ENCODE measurements around the gene CSF3. TPM values are rescaled to one million over a fixed set of nuclear protein-coding genes. Genes with fewer than 3 reads are reported as not detected.

CSF3 gene
- total and polyA plus RNA-seq, 2 of the 4 experiments (the other 2 are of a cell fraction) = not detected

DNA sequence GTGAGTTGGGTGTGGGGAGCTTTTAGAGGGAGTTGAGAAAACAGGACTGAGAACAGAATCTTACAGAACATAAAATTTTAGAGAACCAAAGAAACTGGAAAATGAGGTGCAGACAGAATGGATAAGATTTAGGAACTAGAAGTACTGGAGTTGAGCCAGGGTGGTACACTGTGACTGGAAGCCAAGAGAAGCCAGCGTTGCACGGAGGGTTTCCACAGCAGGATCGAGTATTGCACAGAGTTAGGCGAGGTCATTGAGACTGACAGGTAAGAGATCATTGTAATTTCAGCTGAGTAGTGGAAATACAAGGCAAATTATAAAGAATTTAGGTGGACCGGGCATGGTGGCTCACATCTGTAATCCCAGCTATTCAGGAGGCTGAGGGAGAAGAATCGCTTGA is 45.9 kb upstream of the CSF3 start:
- Histone ChIP-seq H4K8ac (ENCODE audit: low read depth in 2 of 2, low read length in 2 of 2) (no peak overlapping the region), H4K91ac (ENCODE audit: insufficient read depth, low read depth, low read length) (no peak overlapping the region), H3K9me1 (ENCODE audit: insufficient read depth, low read length) (no peaks in the 10 kb centered on the region), H3K27ac (ENCODE audit: insufficient read depth, low read length) (no peak overlapping the region), H2BK15ac (ENCODE audit: low read depth, low read length) (no peak overlapping the region), H3K9ac (ENCODE audit: low read depth, low read length) (no peak overlapping the region), H3K27me3 (ENCODE audit: control insufficient read depth, insufficient read depth, low read length) (peaks cover 56% of the 10 kb centered on the region), H3K4me2 (ENCODE audit: low read depth, low read length) (no peak overlapping the region), H4K5ac (ENCODE audit: low read depth, low read length) (no peak overlapping the region), H2BK5ac (ENCODE audit: low read depth, low read length, poor library complexity, severe bottlenecking) (no peak overlapping the region), H3K79me1 (ENCODE audit: low read depth in 1 of 2, low read length in 2 of 2) (no peaks in the 10 kb centered on the region), H4K20me1 (ENCODE audit: insufficient read depth, low read length) (no peaks in the 10 kb centered on the region), H2AK9ac (replicated peaks; ENCODE audit: low read depth, low read length, poor library complexity) (no peak overlapping the region), H3K9me3 (ENCODE audit: control insufficient read depth, insufficient read depth, low read length) (no peaks in the 10 kb centered on the region), H3K4ac (ENCODE audit: low read depth, low read length) (no peak overlapping the region), H2AK5ac (ENCODE audit: low read depth, low read length) (no peak overlapping the region), H3K56ac (ENCODE audit: extremely low read depth, insufficient read depth, low read length) (no peak overlapping the region), H3K23ac (ENCODE audit: low read depth, low read length) (no peak overlapping the region), H3K4me1 (ENCODE audit: control insufficient read depth, insufficient read depth, low read length) (no peaks in the 10 kb centered on the region), H2AFZ (replicated peaks; ENCODE audit: low read length, poor library complexity) (no peak overlapping the region), H3K4me3 (ENCODE audit: insufficient read depth, low read depth, low read length) (no peak overlapping the region), H3K36me3 (ENCODE audit: control insufficient read depth, insufficient read depth, low read length) (no peaks in the 10 kb centered on the region), H3K14ac (replicated peaks; ENCODE audit: low read depth, low read length) (no peak overlapping the region), H2BK20ac (ENCODE audit: low read depth, low read length) (no peak overlapping the region), H3K18ac (ENCODE audit: low read depth, low read length) (no peak overlapping the region), H2BK120ac (ENCODE audit: low read depth, low read length) (no peak overlapping the region)
- no peak for ATAC-seq (ENCODE audit: low read depth)
- in situ Hi-C loops (cut with MboI; ENCODE audit: low sequenced_read_pairs) (no loop called here), dilution Hi-C loops (cut with HindIII; ENCODE audit: low sequenced_read_pairs, unreplicated experiment) (no loop called here), intact Hi-C loops (cut with micrococcal nuclease) (no loop called here)
- POLR2A ChIA-PET (ENCODE audit: unreplicated experiment) = no interaction called here
- TF ChIP-seq RCOR1 (IDR thresholded peaks at IDR 0.05; ENCODE audit: insufficient replicate concordance, low read length) (no peak), FOS (IDR thresholded peaks at IDR 0.05; ENCODE audit: low read depth, low read length) (no peak), BHLHE40 (IDR thresholded peaks at IDR 0.05; ENCODE audit: low read depth, low read length) (no peak), RFX5 (IDR thresholded peaks at IDR 0.05; ENCODE audit: low read depth, low read length) (no peak), MAZ (IDR thresholded peaks at IDR 0.05; ENCODE audit: borderline replicate concordance, low read depth, low read length) (no peak), CEBPB (IDR thresholded peaks at IDR 0.05; ENCODE audit: low read depth, low read length) (no peak), SMC3 (IDR thresholded peaks at IDR 0.05; ENCODE audit: low read depth, low read length) (no peak), POLR2A (IDR thresholded peaks at IDR 0.05; ENCODE audit: low read depth, low read length) (no peak), MXI1 (IDR thresholded peaks at IDR 0.05; ENCODE audit: borderline replicate concordance, low read depth, low read length) (no peak), MAFK (IDR thresholded peaks at IDR 0.05; ENCODE audit: low read depth, low read length) (no peak), RAD21 (IDR thresholded peaks at IDR 0.05; ENCODE audit: low read length) (no peak), NFE2L2 (IDR thresholded peaks at IDR 0.05; ENCODE audit: low read depth, low read length) (no peak)
- TF ChIP-seq, protein P1, sequence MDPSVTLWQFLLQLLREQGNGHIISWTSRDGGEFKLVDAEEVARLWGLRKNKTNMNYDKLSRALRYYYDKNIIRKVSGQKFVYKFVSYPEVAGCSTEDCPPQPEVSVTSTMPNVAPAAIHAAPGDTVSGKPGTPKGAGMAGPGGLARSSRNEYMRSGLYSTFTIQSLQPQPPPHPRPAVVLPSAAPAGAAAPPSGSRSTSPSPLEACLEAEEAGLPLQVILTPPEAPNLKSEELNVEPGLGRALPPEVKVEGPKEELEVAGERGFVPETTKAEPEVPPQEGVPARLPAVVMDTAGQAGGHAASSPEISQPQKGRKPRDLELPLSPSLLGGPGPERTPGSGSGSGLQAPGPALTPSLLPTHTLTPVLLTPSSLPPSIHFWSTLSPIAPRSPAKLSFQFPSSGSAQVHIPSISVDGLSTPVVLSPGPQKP (IDR thresholded peaks at IDR 0.05; ENCODE audit: borderline replicate concordance, low read depth, low read length) = no peak
- TF ChIP-seq, protein P2, sequence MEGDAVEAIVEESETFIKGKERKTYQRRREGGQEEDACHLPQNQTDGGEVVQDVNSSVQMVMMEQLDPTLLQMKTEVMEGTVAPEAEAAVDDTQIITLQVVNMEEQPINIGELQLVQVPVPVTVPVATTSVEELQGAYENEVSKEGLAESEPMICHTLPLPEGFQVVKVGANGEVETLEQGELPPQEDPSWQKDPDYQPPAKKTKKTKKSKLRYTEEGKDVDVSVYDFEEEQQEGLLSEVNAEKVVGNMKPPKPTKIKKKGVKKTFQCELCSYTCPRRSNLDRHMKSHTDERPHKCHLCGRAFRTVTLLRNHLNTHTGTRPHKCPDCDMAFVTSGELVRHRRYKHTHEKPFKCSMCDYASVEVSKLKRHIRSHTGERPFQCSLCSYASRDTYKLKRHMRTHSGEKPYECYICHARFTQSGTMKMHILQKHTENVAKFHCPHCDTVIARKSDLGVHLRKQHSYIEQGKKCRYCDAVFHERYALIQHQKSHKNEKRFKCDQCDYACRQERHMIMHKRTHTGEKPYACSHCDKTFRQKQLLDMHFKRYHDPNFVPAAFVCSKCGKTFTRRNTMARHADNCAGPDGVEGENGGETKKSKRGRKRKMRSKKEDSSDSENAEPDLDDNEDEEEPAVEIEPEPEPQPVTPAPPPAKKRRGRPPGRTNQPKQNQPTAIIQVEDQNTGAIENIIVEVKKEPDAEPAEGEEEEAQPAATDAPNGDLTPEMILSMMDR (conservative IDR thresholded peaks at IDR 0.05; ENCODE audit: low read depth, low read length) = no peak
- no peak for DNase-seq
- 13% methylated on average over 6 of the region's 6 CpGs; no CpG with 5 or more reads in 1 of the 2 experiments for WGBS, 2 experiments (ENCODE audit: extremely low coverage in 2 of 2, insufficient read length in 1 of 2)
- CTCF ChIA-PET = interaction anchor here (0.7 to 1.0 kb wide), 2 partner anchors 8 to 12 kb away, joined by 3 to 5 read pairs; no protein-coding TSS in a partner anchor
- BruUV-seq (replicated peaks) = no TSS peak
